Neural cell (in vitro differentiated cells): ENCODE data around the gene SOAT2. TPM values are rescaled to one million over a fixed set of nuclear protein-coding genes. Genes with fewer than 3 reads are reported as not detected.

Experiments used
- H2AFZ ChIP-seq: fragments of 200-600, 300-800 bp; sonication (generic), shearing (Covaris generic); 2 replicates; pipeline ENCODE4 v1.6.0; 2014; ENCODE audit warnings: low read depth, mild to moderate bottlenecking, antibody characterized with exemption, low read length, moderate library complexity
- H3F3A ChIP-seq: fragments of 200-600 bp; shearing (Covaris generic); 2 replicates; pipeline ENCODE4 v1.6.1; 2016; ENCODE audit warnings: mild to moderate bottlenecking, moderate library complexity, mixed read lengths, antibody characterized with exemption, low read length; ENCODE audit not compliant: insufficient read depth, poor library complexity, severe bottlenecking
- H3K27ac ChIP-seq: fragments of 200-600, 300-800 bp; sonication (generic), shearing (Covaris generic); 2 replicates; pipeline ENCODE4 v1.5.1; 2014; ENCODE audit warnings: mild to moderate bottlenecking, low read length, moderate library complexity
- H3K27me3 ChIP-seq: fragments of 300-800, 200-600 bp; sonication (generic), shearing (Covaris generic); 2 replicates; pipeline ENCODE4 v1.6.0; 2014; ENCODE audit warnings: mild to moderate bottlenecking, low read depth, low read length, moderate library complexity; ENCODE audit not compliant: insufficient read depth
- H3K36me3 ChIP-seq: fragments of 300-800, 200-600 bp; sonication (generic), shearing (Covaris generic); 2 replicates; pipeline ENCODE4 v1.5.1; 2014; ENCODE audit warnings: mild to moderate bottlenecking, antibody characterized with exemption, low read length, moderate library complexity; ENCODE audit not compliant: insufficient read depth
- H3K4me2 ChIP-seq: fragments of 300-800, 200-600 bp; sonication (generic), shearing (Covaris generic); 2 replicates; pipeline ENCODE4 v1.6.0; 2014; ENCODE audit warnings: mild to moderate bottlenecking, low read length
- H3K4me3 ChIP-seq: fragments of 300-800, 200-600 bp; sonication (generic), shearing (Covaris generic); 2 replicates; pipeline ENCODE4 v1.5.1; 2014; ENCODE audit warnings: mild to moderate bottlenecking, low read length, moderate library complexity
- H3K79me2 ChIP-seq: fragments of 200-600 bp; shearing (Covaris generic); replicated peaks from 2 replicates; pipeline ENCODE4 v1.6.0; 2014; ENCODE audit warnings: mild to moderate bottlenecking, low read length, moderate library complexity; ENCODE audit not compliant: insufficient read depth
- H3K9ac ChIP-seq: fragments of 300-800, 200-600 bp; sonication (generic), shearing (Covaris generic); 2 replicates; pipeline ENCODE4 v1.6.1; 2016; ENCODE audit warnings: mild to moderate bottlenecking, low read length, mixed read lengths
- H3K9me2 ChIP-seq: fragments of 200-600 bp; shearing (Covaris generic); 2 replicates; pipeline ENCODE4 v1.6.1; 2016; ENCODE audit warnings: mild to moderate bottlenecking, low read length, mixed read lengths; ENCODE audit not compliant: insufficient read depth
- H3K9me3 ChIP-seq: fragments of 200-600, 300-800 bp; sonication (generic), shearing (Covaris generic); 2 replicates; pipeline ENCODE4 v1.6.1; 2016; ENCODE audit warnings: mild to moderate bottlenecking, mixed run types, low read length, moderate library complexity, mixed read lengths
- H4K20me1 ChIP-seq: fragments of 200-600 bp; shearing (Covaris generic); 2 replicates; pipeline ENCODE4 v1.6.1; 2016; ENCODE audit warnings: mild to moderate bottlenecking, mixed run types; ENCODE audit not compliant: insufficient read depth
- CTCF ChIP-seq: fragments of 450-650 bp; IDR thresholded peaks from 2 replicates; pipeline ENCODE4 v1.5.1; 2014; ENCODE audit warnings: antibody characterized with exemption, mild to moderate bottlenecking, moderate library complexity; ENCODE audit not compliant: poor library complexity, severe bottlenecking
- EP300 ChIP-seq: fragments of 450-650 bp; conservative IDR thresholded peaks from 2 replicates; pipeline ENCODE4 v1.6.1; 2014; ENCODE audit warnings: antibody characterized with exemption, mild to moderate bottlenecking, moderate library complexity; ENCODE audit not compliant: poor library complexity, severe bottlenecking
- EZH2 ChIP-seq: fragments of 200-600, 300-800 bp; shearing (Covaris generic), sonication (generic); IDR thresholded peaks from 2 replicates; pipeline ENCODE4 v1.6.1; 2014; ENCODE audit warnings: antibody characterized with exemption, low read length, borderline replicate concordance, mild to moderate bottlenecking; ENCODE audit not compliant: insufficient read depth, poor library complexity, severe bottlenecking
- MXI1 ChIP-seq: fragments of 450-650 bp; conservative IDR thresholded peaks from 2 replicates; pipeline ENCODE4 v1.6.1; 2014; ENCODE audit warnings: antibody characterized with exemption, mild to moderate bottlenecking; ENCODE audit not compliant: poor library complexity, severe bottlenecking
- POLR2AphosphoS5 ChIP-seq: IDR thresholded peaks from 2 replicates; pipeline ENCODE4 v1.6.1; 2012
- RAD21 ChIP-seq: fragments of 450-650 bp; conservative IDR thresholded peaks from 2 replicates; pipeline ENCODE4 v1.6.1; 2014; ENCODE audit warnings: antibody characterized with exemption, mild to moderate bottlenecking, moderate library complexity
- SMC3 ChIP-seq: fragments of 450-650 bp; conservative IDR thresholded peaks from 2 replicates; pipeline ENCODE4 v1.6.1; 2014; ENCODE audit warnings: antibody characterized with exemption, mild to moderate bottlenecking, moderate library complexity; ENCODE audit not compliant: poor library complexity
- TAF1 ChIP-seq: IDR thresholded peaks from 2 replicates; pipeline ENCODE4 v1.6.1; 2012; ENCODE audit warnings: low read depth
- polyA plus RNA-seq: library from polyadenylated mRNA; depleted of rRNA; stranded (reverse); fragments of >200 nt; gene quantifications from 2 replicates; pipeline ENCODE4 v1.2.3, GENCODE V29; 2014
- TF ChIP-seq, protein P1 (sequence below): IDR thresholded peaks from 2 replicates; pipeline ENCODE4 v1.6.1; 2012; ENCODE audit warnings: borderline replicate concordance

Gene SOAT2
- polyA plus RNA-seq, 1 donor from 2014 or later: not detected

DNA sequence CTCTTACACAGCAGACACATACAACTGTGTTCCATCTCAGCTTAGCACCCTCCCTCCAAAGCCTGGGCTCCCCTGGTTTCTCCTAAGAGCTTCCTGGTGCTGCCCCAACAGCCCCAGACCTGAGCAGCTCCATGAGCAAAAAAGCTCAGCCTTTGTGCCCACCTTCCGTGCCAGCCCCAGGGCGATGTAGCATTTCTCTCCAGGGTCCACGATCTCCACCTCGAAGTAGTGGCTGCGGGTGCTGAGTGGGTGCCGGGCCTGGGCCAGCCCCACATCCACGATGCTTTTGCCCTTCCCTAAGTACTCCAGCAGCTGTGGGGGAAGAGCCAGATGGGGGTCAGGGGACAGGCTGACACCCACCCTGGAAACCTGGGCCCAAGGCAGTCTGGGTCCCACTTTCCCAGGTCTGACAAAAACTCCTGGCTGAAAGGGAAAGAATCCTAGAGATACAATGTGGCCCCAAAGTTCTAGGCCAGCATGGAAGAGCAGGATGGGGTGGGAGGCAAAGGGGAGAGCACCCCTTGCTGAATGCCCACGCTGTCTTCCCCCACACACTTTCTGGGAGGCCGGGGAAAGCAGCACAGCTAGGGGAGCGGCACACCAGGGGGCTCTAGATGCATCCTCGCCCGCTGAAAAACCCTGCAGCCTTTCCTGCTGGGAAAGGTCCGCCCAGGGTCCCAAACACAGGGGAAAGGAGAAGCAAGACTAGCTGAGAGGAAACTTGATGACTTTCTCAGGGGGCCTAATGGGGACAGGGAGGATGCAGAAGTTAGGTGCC is 35.1 kb upstream of the SOAT2 start:
- H3K27ac ChIP-seq: no peak overlapping the region
- peaks cover 4% of the 10 kb centered on the region for H3K36me3 ChIP-seq

DNA sequence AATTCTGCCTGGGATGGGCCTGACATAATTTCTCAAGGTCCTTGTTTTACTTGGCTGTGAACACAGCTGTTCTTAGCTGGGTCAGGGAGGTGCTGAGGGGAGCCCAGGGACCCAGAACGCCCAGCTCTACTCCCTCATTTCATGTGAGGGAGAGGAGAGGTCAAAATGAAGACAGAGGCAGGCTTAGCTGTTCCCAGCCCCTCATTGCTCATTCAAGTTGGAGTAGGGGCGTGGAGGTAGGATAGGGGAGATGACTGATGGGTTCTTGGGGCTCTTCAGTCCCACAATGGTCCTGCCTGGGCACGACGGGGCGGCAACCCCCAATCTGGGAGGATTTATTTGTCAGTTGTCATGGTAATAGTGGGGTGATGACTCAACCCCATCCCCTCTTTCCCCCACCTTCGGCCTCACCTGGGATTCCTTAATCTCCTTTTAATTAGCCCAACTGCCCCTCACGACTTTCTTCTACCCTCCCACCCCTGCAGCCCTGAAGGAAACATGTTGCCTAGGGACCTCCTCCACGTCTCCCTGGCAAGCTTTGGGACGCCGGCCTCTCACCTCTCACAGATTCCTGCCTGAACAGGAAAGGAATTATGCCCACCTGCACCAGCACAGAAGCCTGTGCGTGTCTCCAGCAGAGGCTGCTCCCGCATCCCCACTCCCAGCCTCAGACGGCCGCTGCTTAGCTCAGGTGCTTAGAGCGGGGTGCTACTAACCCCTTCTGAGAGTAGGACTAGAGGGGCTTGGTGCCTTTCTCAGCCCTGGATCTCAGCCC is 34.3 kb upstream of the SOAT2 start:
- no peaks in the 10 kb centered on the region for H4K20me1 ChIP-seq
- no peak overlapping the region for H2AFZ ChIP-seq
- no peaks in the 10 kb centered on the region for H3K27me3 ChIP-seq
- no peak overlapping the region for H3K27ac ChIP-seq
- H3K4me3 ChIP-seq: no peak overlapping the region
- no peak overlapping the region for H3K9ac ChIP-seq
- H3K9me3 ChIP-seq: no peaks in the 10 kb centered on the region
- H3F3A ChIP-seq: no peaks in the 10 kb centered on the region
- H3K9me2 ChIP-seq: no peaks in the 10 kb centered on the region
- peaks cover 7% of the 10 kb centered on the region for H3K36me3 ChIP-seq
- no peaks in the 10 kb centered on the region for H3K79me2 ChIP-seq
- TF ChIP-seq SMC3 (no peak), RAD21 (no peak), CTCF (no peak), POLR2AphosphoS5 (no peak), EP300 (no peak)
- TF ChIP-seq, protein P1, sequence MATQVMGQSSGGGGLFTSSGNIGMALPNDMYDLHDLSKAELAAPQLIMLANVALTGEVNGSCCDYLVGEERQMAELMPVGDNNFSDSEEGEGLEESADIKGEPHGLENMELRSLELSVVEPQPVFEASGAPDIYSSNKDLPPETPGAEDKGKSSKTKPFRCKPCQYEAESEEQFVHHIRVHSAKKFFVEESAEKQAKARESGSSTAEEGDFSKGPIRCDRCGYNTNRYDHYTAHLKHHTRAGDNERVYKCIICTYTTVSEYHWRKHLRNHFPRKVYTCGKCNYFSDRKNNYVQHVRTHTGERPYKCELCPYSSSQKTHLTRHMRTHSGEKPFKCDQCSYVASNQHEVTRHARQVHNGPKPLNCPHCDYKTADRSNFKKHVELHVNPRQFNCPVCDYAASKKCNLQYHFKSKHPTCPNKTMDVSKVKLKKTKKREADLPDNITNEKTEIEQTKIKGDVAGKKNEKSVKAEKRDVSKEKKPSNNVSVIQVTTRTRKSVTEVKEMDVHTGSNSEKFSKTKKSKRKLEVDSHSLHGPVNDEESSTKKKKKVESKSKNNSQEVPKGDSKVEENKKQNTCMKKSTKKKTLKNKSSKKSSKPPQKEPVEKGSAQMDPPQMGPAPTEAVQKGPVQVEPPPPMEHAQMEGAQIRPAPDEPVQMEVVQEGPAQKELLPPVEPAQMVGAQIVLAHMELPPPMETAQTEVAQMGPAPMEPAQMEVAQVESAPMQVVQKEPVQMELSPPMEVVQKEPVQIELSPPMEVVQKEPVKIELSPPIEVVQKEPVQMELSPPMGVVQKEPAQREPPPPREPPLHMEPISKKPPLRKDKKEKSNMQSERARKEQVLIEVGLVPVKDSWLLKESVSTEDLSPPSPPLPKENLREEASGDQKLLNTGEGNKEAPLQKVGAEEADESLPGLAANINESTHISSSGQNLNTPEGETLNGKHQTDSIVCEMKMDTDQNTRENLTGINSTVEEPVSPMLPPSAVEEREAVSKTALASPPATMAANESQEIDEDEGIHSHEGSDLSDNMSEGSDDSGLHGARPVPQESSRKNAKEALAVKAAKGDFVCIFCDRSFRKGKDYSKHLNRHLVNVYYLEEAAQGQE: no peak
- H3K4me2 ChIP-seq: no peak overlapping the region

More for the DNA sequence above, 35.1 kb upstream of the SOAT2 start:
- Histone ChIP-seq H3K27me3 (no peaks in the 10 kb centered on the region), H3K9me3 (no peaks in the 10 kb centered on the region), H3K79me2 (no peaks in the 10 kb centered on the region), H4K20me1 (no peaks in the 10 kb centered on the region), H3F3A (no peaks in the 10 kb centered on the region), H3K4me2 (no peak overlapping the region), H3K9ac (no peak overlapping the region), H3K9me2 (no peaks in the 10 kb centered on the region), H3K4me3 (no peak overlapping the region), H2AFZ (no peak overlapping the region)
- TF ChIP-seq EP300 (no peak), TAF1 (no peak), POLR2AphosphoS5 (no peak), CTCF (no peak), EZH2 (no peak), MXI1 (no peak), SMC3 (no peak), RAD21 (no peak)
- TF ChIP-seq, protein P1: no peak
